ENCODE results near the gene RDH12.

DNA sequence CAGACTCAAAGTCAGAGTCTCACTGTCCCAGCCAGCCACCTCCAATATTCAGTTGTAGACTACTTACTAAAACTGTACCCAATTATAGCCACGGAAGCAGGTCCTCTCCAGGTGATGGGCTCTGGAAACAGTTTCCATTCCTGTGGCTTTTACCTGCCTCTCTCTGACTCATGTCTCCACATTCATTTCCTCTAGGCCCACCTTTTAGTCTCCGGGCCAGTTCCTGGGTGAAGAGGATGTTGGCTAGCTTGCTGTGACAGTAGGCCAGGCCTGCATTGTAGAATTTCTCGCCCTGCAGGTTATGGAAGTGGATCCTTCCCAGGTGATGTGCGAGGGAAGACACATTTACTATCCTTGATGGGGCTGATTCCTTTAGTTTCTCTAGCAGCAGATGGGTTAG, 11.7 kb upstream of the RDH12 start:
- no peak for TF ChIP-seq POLR2A (IDR thresholded peaks at IDR 0.05; ENCODE audit: low read depth, low read length)
- TF ChIP-seq POLR2AphosphoS5 (IDR thresholded peaks at IDR 0.05; ENCODE audit: low read depth, low read length) = no peak

All from GM12891 (cell line).